Adipocyte (in vitro differentiated cells): ENCODE results near the gene HOXC10.

Experiments used
- DNase-seq: peaks from one replicate; pipeline ENCODE4 v3.0.0-alpha.2; 2015; ENCODE audit warnings: low read depth
- H3K27me3 ChIP-seq: replicated peaks from 2 replicates; pipeline ENCODE4 v1.7.0; 2013; ENCODE audit warnings: mild to moderate bottlenecking, low read length, moderate library complexity; ENCODE audit not compliant: control insufficient read depth, insufficient read depth
- H3K36me3 ChIP-seq: 2 replicates; pipeline ENCODE4 v1.7.0; 2013; ENCODE audit warnings: low read length, mild to moderate bottlenecking, moderate library complexity; ENCODE audit not compliant: control insufficient read depth, insufficient read depth, severe bottlenecking
- H3K4me1 ChIP-seq: 2 replicates; pipeline ENCODE4 v1.7.0; 2013; ENCODE audit warnings: mild to moderate bottlenecking, low read length, moderate library complexity; ENCODE audit not compliant: control insufficient read depth, insufficient read depth
- H3K4me3 ChIP-seq: 2 replicates; pipeline ENCODE4 v1.7.0; 2013; ENCODE audit warnings: mild to moderate bottlenecking, low read length, moderate library complexity
- H3K9ac ChIP-seq: 2 replicates; pipeline ENCODE4 v1.7.0; 2013; ENCODE audit warnings: mild to moderate bottlenecking, low read length, moderate library complexity
- H3K9me3 ChIP-seq: 2 replicates; pipeline ENCODE4 v1.7.0; 2013; ENCODE audit warnings: mild to moderate bottlenecking, low read length, moderate library complexity; ENCODE audit not compliant: control insufficient read depth

The HOXC10 gene

DNA sequence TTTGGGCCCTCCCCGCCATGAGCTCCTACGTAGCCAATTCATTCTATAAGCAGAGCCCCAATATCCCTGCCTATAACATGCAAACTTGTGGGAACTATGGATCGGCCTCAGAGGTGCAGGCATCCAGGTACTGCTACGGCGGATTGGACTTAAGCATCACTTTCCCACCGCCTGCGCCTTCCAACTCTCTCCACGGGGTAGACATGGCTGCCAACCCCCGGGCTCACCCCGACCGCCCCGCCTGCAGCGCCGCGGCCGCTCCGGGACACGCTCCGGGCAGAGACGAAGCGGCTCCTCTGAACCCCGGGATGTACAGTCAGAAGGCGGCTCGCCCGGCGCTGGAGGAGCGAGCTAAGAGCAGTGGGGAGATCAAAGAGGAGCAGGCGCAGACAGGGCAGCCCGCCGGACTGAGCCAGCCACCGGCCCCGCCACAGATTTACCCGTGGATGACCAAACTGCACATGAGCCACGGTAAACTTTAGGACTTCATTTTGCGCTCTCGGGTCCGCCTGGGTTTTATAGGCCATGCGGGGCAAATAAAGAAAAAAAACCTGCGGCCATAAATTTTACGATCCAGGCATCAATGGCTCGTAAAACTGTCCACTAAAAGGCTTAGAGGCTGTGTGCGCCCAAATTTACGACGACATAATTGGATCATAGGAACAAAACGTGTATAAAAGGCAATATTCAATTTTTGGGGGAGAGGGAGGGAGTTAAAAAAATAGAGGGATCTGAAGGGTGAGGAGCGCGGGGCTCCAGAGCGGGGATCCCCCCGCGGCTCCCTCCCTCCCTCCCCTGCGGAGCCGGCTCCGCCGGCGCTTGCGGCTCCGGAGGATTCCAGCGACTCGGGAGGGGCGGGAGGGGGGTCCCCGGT is 48.4 kb downstream of the HOXC10 start:
- Histone ChIP-seq H3K27me3 (no peaks in the 10 kb centered on the region), H3K36me3 (peaks cover 10% of the 10 kb centered on the region), H3K9me3 (no peaks in the 10 kb centered on the region), H3K4me1 (peaks cover 56% of the 10 kb centered on the region), H3K9ac (peak overlapping the region; percentile 90), H3K4me3 (peak overlapping the region; percentile 83)
- DNase-seq = no peak

DNA sequence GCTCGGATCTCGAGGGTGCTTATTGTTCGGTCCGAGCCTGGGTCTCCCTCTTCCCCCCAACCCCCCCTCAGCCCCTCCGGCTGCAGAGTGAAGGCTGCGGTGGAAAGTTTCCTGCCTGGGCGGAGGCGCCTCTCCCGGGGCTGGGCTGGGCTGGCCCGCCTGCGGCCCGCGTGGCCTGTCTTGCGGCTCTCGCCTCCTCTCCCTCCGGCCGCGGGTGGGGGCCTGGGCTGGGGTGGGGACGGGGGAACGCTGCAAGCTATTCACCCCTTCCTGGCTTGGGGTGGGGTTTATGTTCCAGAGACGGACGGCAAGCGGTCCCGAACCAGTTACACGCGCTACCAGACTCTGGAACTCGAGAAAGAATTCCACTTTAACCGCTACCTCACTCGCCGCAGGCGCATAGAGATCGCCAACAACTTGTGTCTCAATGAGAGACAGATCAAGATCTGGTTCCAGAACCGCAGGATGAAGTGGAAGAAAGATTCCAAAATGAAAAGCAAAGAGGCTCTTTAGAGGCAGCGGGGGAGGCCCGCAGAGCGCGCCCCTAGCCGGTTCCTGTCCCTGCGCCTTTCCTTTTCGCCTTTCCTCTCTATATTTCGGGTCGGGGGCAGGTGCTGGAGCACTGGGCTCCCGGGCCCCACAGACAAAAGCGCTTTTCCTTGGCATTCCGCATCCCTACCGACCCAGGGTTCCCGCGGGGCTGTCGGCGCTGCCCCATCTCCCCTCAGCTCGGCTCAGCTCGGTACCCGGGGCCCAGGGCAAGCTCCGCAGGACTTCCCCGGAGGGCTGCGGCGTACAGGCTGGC is 49.2 kb downstream of the HOXC10 start:
- Histone ChIP-seq H3K9me3 (no peaks in the 10 kb centered on the region), H3K9ac (peak overlapping the region; percentile 90), H3K27me3 (no peaks in the 10 kb centered on the region), H3K4me3 (peak overlapping the region; percentile 83), H3K36me3 (peaks cover 5% of the 10 kb centered on the region), H3K4me1 (peaks cover 65% of the 10 kb centered on the region)
- peak; percentile 21 for DNase-seq

DNA sequence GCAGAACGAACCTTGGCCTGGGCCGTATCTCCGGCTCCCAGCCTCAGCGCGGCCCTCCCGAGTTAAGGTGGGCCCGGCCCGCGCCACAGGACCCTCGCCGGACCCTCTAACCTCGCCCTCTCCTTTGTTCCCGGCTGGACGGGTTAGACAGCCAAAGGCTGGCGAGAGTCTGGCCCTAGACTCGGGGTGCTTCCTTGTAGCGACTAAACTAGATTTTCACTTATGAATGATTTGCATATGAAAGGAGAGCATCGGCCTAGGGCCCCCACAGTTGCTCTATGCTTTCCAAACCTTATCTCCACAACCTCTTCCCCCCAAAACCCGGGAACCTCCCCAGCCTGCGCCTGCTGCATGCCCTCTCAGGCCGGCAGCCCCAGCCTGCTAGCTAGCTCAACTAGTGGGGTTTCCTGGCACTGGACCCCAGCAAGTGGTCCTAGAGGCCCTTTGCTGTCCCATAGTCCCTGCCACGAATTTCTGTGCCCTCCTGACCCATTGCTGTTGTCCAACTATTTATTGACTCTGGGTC is 49.9 kb downstream of the HOXC10 start:
- DNase-seq = no peak
- Histone ChIP-seq H3K4me1 (peaks cover 69% of the 10 kb centered on the region), H3K27me3 (no peaks in the 10 kb centered on the region), H3K36me3 (peaks cover 2% of the 10 kb centered on the region), H3K9ac (peak overlapping the region; percentile 90), H3K9me3 (no peaks in the 10 kb centered on the region), H3K4me3 (peak overlapping the region; percentile 83)

DNA sequence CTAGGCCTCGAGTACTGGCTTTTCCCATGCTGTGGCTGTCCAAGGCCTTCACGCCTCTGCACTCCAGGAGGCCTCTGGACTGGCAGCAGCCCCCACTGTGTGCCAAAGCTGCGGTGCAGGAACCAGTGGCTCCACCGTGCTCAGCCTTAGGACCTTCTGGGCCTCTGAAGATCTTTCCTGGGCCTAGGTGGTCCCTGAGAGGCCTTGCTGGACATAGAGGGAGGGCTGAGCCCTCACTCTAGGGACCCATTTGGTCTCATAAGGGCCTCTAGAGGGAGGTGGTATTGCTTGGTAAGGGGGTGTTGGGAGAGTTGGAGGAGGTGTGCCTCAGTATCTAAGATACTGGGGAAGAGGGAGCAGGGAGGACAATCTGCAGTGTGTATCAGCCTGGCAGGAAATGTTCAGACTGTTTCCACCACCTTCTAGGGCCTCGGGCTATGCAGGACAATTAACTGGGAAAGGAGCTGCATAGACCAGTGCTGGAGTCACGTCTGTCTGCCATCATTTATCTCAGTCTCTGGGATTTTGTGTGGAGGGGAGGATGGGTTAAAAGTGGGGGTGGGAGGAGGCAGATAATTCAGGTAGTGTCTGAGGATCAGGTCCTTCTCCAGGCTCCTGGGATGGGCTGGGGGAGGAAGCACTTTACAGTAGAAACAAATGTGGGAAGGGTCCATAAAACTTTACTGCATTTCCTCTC is 50.8 kb downstream of the HOXC10 start:
- no peaks in the 10 kb centered on the region for H3K9me3 ChIP-seq
- H3K4me1 ChIP-seq = peaks cover 74% of the 10 kb centered on the region
- no peak overlapping the region for H3K4me3 ChIP-seq
- no peaks in the 10 kb centered on the region for H3K27me3 ChIP-seq
- peak overlapping the region; percentile 90 for H3K9ac ChIP-seq
- DNase-seq = no peak
- no peaks in the 10 kb centered on the region for H3K36me3 ChIP-seq

DNA sequence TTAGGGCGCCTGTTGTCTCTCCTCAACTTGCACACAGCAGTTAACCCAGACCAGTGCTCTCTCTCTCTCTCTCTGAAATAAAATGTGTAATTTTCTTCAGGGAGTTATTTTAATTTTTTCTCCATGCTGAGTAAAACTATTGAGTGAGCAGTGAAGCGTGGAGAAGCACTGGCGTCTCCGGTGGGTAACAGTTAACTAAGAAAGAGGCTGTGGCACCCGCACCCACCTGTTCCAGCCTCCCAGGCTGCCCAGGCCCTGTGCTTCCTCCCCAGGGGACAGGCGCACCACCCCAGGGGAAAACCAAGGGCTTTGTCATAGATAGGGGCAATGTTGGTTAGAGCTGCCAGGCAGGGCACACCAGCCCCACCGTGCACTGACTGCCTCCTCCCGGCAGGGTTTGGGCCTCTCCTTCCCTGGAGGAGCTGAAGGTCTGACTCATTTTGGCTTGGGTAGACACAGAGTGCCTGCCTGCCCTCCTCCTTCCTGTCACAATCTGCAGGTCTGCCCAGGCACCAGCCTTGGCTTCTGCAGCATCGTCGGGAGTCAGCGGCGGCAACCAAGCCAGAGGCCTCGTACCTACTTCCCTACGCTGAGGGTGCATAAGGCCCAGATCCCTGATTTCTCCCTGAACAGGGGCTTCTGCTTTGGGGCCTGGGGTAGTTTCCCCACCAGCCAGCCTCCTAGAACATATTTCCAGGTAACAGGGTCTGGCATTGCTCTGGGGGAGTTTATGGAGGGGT is 51.8 kb downstream of the HOXC10 start:
- DNase-seq = no peak
- no peaks in the 10 kb centered on the region for H3K27me3 ChIP-seq
- no peaks in the 10 kb centered on the region for H3K36me3 ChIP-seq
- H3K9me3 ChIP-seq = no peaks in the 10 kb centered on the region
- H3K9ac ChIP-seq = peak overlapping the region; percentile 32
- H3K4me3 ChIP-seq = no peak overlapping the region
- peaks cover 68% of the 10 kb centered on the region for H3K4me1 ChIP-seq

DNA sequence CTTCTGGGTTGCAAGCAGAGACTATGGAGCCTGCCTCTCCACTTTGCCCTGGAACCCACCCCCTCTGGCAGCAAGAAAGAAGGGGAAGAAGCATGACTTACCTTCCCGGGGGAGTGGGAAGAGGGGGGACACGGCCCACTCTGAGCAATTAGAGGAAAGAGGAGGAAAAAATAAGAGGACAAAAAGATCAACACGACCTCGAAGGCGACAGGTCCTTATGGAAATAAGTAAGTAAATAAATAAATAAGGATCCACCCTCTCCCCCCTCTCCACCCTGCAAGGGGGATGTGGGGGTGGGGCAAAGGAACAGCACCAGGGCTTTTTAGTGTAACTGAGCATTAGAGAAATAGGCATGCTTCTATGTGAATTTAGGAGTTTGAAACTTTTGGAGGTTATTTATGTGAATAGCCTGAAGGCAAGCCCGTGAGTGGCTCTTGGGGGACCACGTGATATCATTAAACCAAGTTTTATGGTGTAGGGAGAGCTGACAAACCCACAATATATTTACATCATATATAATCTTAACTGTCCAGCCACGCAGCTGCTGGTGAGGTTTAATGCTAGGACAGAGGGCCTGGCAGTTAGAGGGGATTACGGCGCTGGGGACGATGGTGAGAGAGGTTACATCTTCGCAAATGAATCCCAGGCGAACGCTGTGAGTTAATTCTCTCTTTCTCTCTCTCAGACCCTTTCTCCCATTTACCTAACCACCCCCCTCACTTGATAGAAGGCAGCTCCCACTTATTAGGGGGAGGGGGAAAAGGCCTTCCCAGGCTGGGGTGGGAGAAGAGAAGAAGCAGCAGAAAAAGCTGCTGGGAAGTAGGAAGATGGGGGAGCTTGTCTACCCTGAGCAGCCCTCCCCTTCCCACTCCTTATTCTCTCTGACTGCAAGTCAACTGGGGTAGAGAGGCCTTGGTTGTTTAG is 52.7 kb downstream of the HOXC10 start:
- H3K4me1 ChIP-seq = peaks cover 62% of the 10 kb centered on the region
- no peak for DNase-seq
- H3K9ac ChIP-seq = peak overlapping the region; percentile 32
- H3K36me3 ChIP-seq = no peaks in the 10 kb centered on the region
- H3K27me3 ChIP-seq = no peaks in the 10 kb centered on the region
- H3K9me3 ChIP-seq = no peaks in the 10 kb centered on the region
- no peak overlapping the region for H3K4me3 ChIP-seq

DNA sequence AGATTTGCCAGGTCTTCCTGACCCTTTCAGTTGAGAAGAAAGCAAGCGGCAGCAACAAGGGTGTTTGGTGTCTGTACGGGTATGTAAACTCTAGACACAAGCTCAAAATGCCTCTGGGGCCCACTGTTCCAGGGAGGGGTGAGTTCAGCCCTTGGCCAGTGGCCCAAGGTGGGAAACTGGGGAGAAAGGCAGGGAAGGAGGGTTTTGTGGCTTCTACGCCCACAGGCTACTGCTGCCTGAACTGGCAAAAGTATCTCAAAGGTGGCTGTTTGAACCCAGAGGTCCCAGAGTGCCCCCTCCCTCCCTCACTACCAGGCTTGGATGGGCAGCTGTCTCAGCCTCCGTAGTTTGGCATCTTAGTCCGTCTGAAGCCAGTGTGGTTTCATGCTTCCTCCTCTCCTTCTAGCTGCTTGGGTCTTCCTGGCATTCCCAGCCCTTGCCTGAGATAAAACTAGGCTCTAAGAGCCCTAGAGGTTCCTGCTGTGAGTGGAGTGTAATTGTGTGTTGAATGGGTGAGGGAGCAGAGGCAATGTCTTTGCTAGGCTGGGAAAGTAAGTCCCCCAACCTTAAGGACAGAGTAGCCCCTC is 53.4 kb downstream of the HOXC10 start:
- Histone ChIP-seq H3K27me3 (no peaks in the 10 kb centered on the region), H3K4me3 (peak overlapping the region; percentile 69), H3K36me3 (no peaks in the 10 kb centered on the region), H3K4me1 (peaks cover 62% of the 10 kb centered on the region), H3K9me3 (no peaks in the 10 kb centered on the region), H3K9ac (peak overlapping the region; percentile 32)
- no peak for DNase-seq

DNA sequence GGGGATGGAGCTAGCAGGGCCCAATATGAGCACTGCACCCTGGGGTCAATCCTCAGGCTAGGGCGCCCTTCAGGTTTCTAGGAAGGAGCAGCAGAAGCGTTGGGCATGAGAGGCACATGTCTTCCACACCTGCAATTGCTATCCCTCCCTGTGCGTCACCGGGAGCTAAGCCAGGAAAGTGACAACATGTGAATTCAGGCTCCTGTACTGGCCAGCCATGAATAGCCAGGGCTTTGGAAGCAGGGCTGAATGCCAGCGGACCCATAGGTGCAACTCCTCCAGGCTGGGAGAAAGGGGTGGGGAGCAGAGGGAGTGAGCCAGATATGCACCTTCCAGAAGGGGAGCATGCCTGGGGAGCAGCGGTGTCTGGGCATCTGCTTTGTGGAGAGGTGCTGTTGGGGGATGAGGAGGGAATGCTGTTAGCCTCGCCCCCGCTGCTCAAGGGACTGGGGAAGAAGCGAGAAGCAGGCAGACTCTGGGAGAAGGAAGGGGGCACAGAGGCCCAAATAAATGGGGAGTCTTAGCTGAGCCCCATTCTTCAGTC is 54.0 kb downstream of the HOXC10 start:
- Histone ChIP-seq H3K4me3 (peak overlapping the region; percentile 69), H3K27me3 (no peaks in the 10 kb centered on the region), H3K9ac (peak overlapping the region; percentile 66), H3K36me3 (no peaks in the 10 kb centered on the region), H3K4me1 (peaks cover 67% of the 10 kb centered on the region), H3K9me3 (no peaks in the 10 kb centered on the region)
- no peak for DNase-seq

DNA sequence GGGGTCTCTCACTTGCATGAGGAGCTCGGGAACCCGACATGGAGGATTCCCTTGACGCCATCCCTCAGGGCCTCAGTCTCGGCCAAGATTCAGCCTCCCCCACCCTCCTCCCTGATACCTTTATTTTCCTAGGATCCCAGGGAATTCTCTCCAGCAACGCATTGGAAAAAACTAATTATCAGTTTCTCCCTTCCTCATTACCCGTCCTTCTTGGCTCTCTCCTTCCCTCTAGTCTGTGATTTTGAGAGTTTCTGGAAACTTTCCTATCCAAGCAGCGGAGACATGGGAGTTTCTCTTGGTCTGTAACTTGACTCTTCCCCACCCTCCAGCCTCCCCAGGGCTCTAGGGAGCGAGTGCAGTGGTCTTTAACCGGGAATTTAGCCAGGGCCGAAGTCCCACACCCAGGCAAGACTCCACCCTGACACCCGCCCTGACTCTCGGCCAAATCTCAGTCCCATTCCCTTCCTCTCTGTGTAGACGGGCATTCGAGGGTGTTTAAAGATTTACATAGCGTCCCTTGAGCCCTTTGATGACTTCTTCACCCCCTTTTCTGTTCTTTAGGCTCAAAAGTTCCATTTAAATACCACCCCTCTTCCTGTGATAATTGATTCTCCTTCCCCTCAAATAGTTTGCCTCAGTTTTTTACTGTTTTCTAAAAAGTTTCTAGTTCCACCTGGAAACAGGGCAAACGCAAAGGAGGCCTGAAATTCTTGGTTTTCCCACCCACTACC is 54.6 kb downstream of the HOXC10 start:
- peaks cover 66% of the 10 kb centered on the region for H3K4me1 ChIP-seq
- no peak for DNase-seq

More for the DNA sequence above, 54.6 kb downstream of the HOXC10 start:
- Histone ChIP-seq H3K4me3 (peak overlapping the region; percentile 69), H3K27me3 (no peaks in the 10 kb centered on the region), H3K9me3 (no peaks in the 10 kb centered on the region), H3K36me3 (no peaks in the 10 kb centered on the region), H3K9ac (peak overlapping the region; percentile 66)
